B cell (primary cell): Measurements from ENCODE around the gene ALOX15B. TPM values are rescaled to one million over a fixed set of nuclear protein-coding genes. Genes with fewer than 3 reads are reported as not detected.

ENCODE experiments used
- ATAC-seq: fragments of 200-7000 bp; cut with Tn5 transposase; one replicate; pipeline ENCODE4 v1.10.0; 2021; ENCODE audit warnings: low read depth, mild to moderate bottlenecking, moderate number of reproducible peaks, moderate library complexity
- CTCF ChIA-PET: fragments of 350-600 bp; sonication (Branson Sonifier 250); formaldehyde crosslinking; loops from one replicate; lab custom pipeline; 2021; ENCODE audit warnings: antibody characterized with exemption, inconsistent platforms; lab: Charles Lee
- POLR2A ChIA-PET: fragments of 350-600 bp; sonication (Branson Sonifier 250); formaldehyde crosslinking; loops from one replicate; lab custom pipeline; 2021; ENCODE audit warnings: antibody characterized with exemption; lab: Charles Lee
- DNase-seq: peaks from one replicate; pipeline ENCODE4 v3.0.0; 2013
- H2AFZ ChIP-seq: 2 replicates; pipeline ENCODE4 v1.6.1; 2012; ENCODE audit warnings: mild to moderate bottlenecking, low read depth, low read length; ENCODE audit not compliant: insufficient read depth, poor library complexity, severe bottlenecking
- H3K27ac ChIP-seq, 2 donors: 1 replicate in 1 of 2; 2 replicates in 1 of 2; pipeline ENCODE4 v1.5.1; 2012 to 2013; ENCODE audit warnings: low read length in 2 of 2, mild to moderate bottlenecking in 2 of 2, moderate library complexity in 1 of 2
- H3K27me3 ChIP-seq, 4 experiments: fragments of 200-600 bp in 1 of 4; sonication (generic) in 1 of 4; replicated peaks in 1 of 4; 1 replicate in 2 of 4; 2 replicates in 2 of 4; pipeline versions ENCODE4 v1.6.1 to v1.7.0; 2013 to 2016; ENCODE audit warnings: low read length in 3 of 4, mild to moderate bottlenecking in 2 of 4, mixed read lengths in 1 of 4, moderate library complexity in 1 of 4; ENCODE audit not compliant: insufficient read depth in 4 of 4, control insufficient read depth in 3 of 4; ENCODE audit errors: control extremely low read depth in 1 of 4
- H3K36me3 ChIP-seq, 2 experiments: replicated peaks in 1 of 2; 1 replicate in 1 of 2; 2 replicates in 1 of 2; pipeline versions ENCODE4 v1.6.1 to v1.7.1; 2013; ENCODE audit warnings: low read length in 1 of 2; ENCODE audit not compliant: insufficient read depth in 2 of 2, control insufficient read depth in 1 of 2; ENCODE audit errors: control extremely low read depth in 1 of 2, extremely low read depth in 1 of 2
- H3K4me1 ChIP-seq, 2 donors: fragments of 200-600 bp in 1 of 2; sonication (generic) in 1 of 2; 1 replicate in 1 of 2; 2 replicates in 1 of 2; pipeline versions ENCODE4 v1.5.1 to v1.6.1; 2013 to 2017; ENCODE audit warnings: low read length in 2 of 2; ENCODE audit not compliant: control insufficient read depth in 2 of 2, insufficient read depth in 2 of 2
- H3K4me2 ChIP-seq: replicated peaks from 2 replicates; pipeline ENCODE3; 2012; ENCODE audit warnings: mild to moderate bottlenecking, low read depth, low read length; ENCODE audit not compliant: poor library complexity, severe bottlenecking
- H3K4me3 ChIP-seq, 5 experiments: fragments of 200-600 bp in 1 of 5; sonication (generic) in 1 of 5; 1 replicate in 3 of 5; 2 replicates in 2 of 5; pipeline versions ENCODE4 v1.5.1 to v1.7.0; 2011 to 2016; ENCODE audit warnings: low read length in 4 of 5, mild to moderate bottlenecking in 4 of 5, low read depth in 2 of 5, control low read depth in 1 of 5, moderate library complexity in 1 of 5; ENCODE audit not compliant: insufficient read depth in 1 of 5; ENCODE audit errors: control extremely low read depth in 1 of 5, extremely low read depth in 1 of 5
- H3K79me2 ChIP-seq: fragments of 200-600 bp; sonication (generic); one replicate; pipeline ENCODE4 v1.6.0; 2016; ENCODE audit warnings: low read length; ENCODE audit not compliant: control insufficient read depth, insufficient read depth
- H3K9ac ChIP-seq: fragments of 200-600 bp; sonication (generic); 2 replicates; pipeline ENCODE4 v1.6.1; 2017; ENCODE audit warnings: mild to moderate bottlenecking, low read length, moderate library complexity
- H3K9me3 ChIP-seq, 3 donors: one replicate each; pipeline versions ENCODE4 v1.6.1 to v1.7.1; 2013; ENCODE audit warnings: low read length in 2 of 3; ENCODE audit not compliant: control insufficient read depth in 2 of 3, insufficient read depth in 1 of 3; ENCODE audit errors: control extremely low read depth in 1 of 3
- H4K20me1 ChIP-seq: 2 replicates; pipeline ENCODE4 v1.6.0; 2012; ENCODE audit warnings: mild to moderate bottlenecking, low read length; ENCODE audit not compliant: insufficient read depth, control insufficient read depth, poor library complexity, severe bottlenecking
- H3K27ac Mint-ChIP-seq: one replicate; pipeline ENCODE4 v1.8.0; 2021; ENCODE audit warnings: mixed read lengths
- H3K27me3 Mint-ChIP-seq: one replicate; pipeline ENCODE4 v1.8.0; 2021; ENCODE audit warnings: mixed read lengths
- H3K4me1 Mint-ChIP-seq: one replicate; pipeline ENCODE4 v1.8.0; 2021; ENCODE audit warnings: mixed read lengths
- H3K4me3 Mint-ChIP-seq: one replicate; pipeline ENCODE4 v1.8.0; 2021; ENCODE audit warnings: mixed read lengths
- H3K9me3 Mint-ChIP-seq: one replicate; pipeline ENCODE4 v1.8.0; 2022; ENCODE audit warnings: mixed read lengths; ENCODE audit not compliant: insufficient read depth
- EZH2 ChIP-seq: IDR thresholded peaks from 2 replicates; pipeline ENCODE4 v1.6.1; 2012; ENCODE audit warnings: borderline replicate concordance, low read depth, mild to moderate bottlenecking, moderate library complexity, low read length; ENCODE audit not compliant: insufficient read depth, poor library complexity, severe bottlenecking
- WGBS: methylation state at CpG from one replicate; pipeline ENCODE4 v1.1.5; 2013; ENCODE audit warnings: missing lambda C conversion rate; ENCODE audit not compliant: insufficient coverage; 5-methylcytosine and 5-hydroxymethylcytosine counted together
- intact Hi-C: fragments of 100-400 bp; cut with micrococcal nuclease; formaldehyde crosslinking; loops from one replicate; pipeline ENCODE4 v1.10.0; 2022
- polyA plus RNA-seq: library from polyadenylated mRNA; depleted of rRNA; stranded (reverse); fragments of >200 nt; gene quantifications from 2 replicates; pipeline ENCODE4 v1.2.3, GENCODE V29; 2012
- total RNA-seq, 2 donors: library from RNA; stranded (reverse); fragments of 120-200 nt in 1 of 2; gene quantifications; 1 replicate in 1 of 2; 2 replicates in 1 of 2; pipeline versions ENCODE4 v1.2.3 to v1.2.4, GENCODE V29; 2013 to 2022
- TF ChIP-seq, protein P1 (sequence below): fragments of 200-600 bp; IDR thresholded peaks from one replicate; pipeline ENCODE4 v1.8.0; 2022; ENCODE audit warnings: antibody characterized with exemption, mild to moderate bottlenecking

Gene ALOX15B
- total and polyA plus RNA-seq, 2 donors (not counting 1 experiment from before 2014, with no cell fraction given): 0.03 TPM; not detected in 1

DNA sequence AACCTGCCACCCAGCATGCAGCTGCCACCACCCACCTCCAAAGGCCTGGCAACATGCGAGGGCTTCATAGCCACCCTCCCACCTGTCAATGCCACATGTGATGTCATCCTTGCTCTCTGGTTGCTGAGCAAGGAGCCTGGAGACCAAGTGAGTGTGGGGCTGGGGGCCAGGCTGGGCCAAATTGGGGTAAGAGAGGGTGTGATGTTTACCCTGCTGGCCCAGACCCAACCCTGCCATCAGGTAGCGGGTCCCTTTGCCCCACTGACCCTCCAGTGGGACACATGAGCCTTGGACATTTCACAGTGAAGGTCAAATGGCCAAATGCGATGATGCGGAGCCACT lies 8.9 kb downstream of the ALOX15B start:
- no peaks in the 10 kb centered on the region for H3K4me1 ChIP-seq
- H3K4me1 Mint-ChIP-seq: no peaks in the 10 kb centered on the region
- no peak overlapping the region for H3K4me3 Mint-ChIP-seq
- no peaks in the 10 kb centered on the region for H3K36me3 ChIP-seq
- no peaks in the 10 kb centered on the region for H3K9me3 ChIP-seq
- TF ChIP-seq EZH2: no peak
- TF ChIP-seq, protein P1, sequence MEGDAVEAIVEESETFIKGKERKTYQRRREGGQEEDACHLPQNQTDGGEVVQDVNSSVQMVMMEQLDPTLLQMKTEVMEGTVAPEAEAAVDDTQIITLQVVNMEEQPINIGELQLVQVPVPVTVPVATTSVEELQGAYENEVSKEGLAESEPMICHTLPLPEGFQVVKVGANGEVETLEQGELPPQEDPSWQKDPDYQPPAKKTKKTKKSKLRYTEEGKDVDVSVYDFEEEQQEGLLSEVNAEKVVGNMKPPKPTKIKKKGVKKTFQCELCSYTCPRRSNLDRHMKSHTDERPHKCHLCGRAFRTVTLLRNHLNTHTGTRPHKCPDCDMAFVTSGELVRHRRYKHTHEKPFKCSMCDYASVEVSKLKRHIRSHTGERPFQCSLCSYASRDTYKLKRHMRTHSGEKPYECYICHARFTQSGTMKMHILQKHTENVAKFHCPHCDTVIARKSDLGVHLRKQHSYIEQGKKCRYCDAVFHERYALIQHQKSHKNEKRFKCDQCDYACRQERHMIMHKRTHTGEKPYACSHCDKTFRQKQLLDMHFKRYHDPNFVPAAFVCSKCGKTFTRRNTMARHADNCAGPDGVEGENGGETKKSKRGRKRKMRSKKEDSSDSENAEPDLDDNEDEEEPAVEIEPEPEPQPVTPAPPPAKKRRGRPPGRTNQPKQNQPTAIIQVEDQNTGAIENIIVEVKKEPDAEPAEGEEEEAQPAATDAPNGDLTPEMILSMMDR: no peak
- H3K4me2 ChIP-seq: no peak overlapping the region
- 91% methylated on average over 3 of the region's 4 CpGs for WGBS
- no peak overlapping the region for H2AFZ ChIP-seq
- H4K20me1 ChIP-seq: no peaks in the 10 kb centered on the region
- H3K9ac ChIP-seq: no peak overlapping the region
- intact Hi-C loops: no loop called here
- no peaks in the 10 kb centered on the region for H3K9me3 Mint-ChIP-seq
- no peak overlapping the region for H3K4me3 ChIP-seq
- ChIA-PET POLR2A (no interaction called here), CTCF (interaction anchor here (0.6 to 1.1 kb wide), 3 partner anchors 9 to 57 kb away, joined by 3 to 4 read pairs (median 3); no protein-coding TSS in a partner anchor)
- H3K27me3 Mint-ChIP-seq: peaks cover 20% of the 10 kb centered on the region
- ATAC-seq (no peak), DNase-seq (no peak)
- H3K27me3 ChIP-seq: no peaks in the 10 kb centered on the region
- H3K27ac ChIP-seq: no peak overlapping the region
- H3K79me2 ChIP-seq: no peaks in the 10 kb centered on the region
- no peak overlapping the region for H3K27ac Mint-ChIP-seq

DNA sequence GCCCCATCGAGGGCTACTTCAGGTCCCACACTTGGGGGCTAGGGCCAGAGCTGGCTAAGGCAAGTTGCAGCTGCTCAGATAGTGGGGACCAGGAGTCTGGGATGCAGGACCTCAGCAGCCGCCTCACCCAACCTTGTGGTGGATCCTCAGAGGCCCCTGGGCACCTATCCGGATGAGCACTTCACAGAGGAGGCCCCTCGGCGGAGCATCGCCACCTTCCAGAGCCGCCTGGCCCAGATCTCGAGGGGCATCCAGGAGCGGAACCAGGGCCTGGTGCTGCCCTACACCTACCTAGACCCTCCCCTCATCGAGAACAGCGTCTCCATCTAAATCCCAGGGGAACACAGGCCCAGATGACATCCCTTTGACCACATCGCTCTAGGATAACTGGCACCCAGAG lies 9.4 kb downstream of the ALOX15B start:
- 90% methylated on average over 12 of the region's 12 CpGs for WGBS
- no peak overlapping the region for H3K9ac ChIP-seq
- no peaks in the 10 kb centered on the region for H4K20me1 ChIP-seq
- Mint-ChIP-seq H3K27ac (no peak overlapping the region), H3K27me3 (peaks cover 16% of the 10 kb centered on the region), H3K9me3 (no peaks in the 10 kb centered on the region), H3K4me3 (no peak overlapping the region), H3K4me1 (no peaks in the 10 kb centered on the region)
- no peaks in the 10 kb centered on the region for H3K9me3 ChIP-seq
- no peaks in the 10 kb centered on the region for H3K27me3 ChIP-seq
- H3K27ac ChIP-seq: no peak overlapping the region
- H2AFZ ChIP-seq: no peak overlapping the region
- TF ChIP-seq, protein P1: no peak
- no peak for TF ChIP-seq EZH2
- DNase-seq: no peak
- H3K4me1 ChIP-seq: no peaks in the 10 kb centered on the region
- no peaks in the 10 kb centered on the region for H3K79me2 ChIP-seq
- CTCF ChIA-PET: interaction anchor here (0.6 to 1.1 kb wide), 2 partner anchors 9 to 58 kb away, joined by 3 to 4 read pairs; no protein-coding TSS in a partner anchor
- POLR2A ChIA-PET: no interaction called here
- intact Hi-C loops: no loop called here
- no peak for ATAC-seq
- H3K4me3 ChIP-seq: no peak overlapping the region
- no peak overlapping the region for H3K4me2 ChIP-seq
- no peaks in the 10 kb centered on the region for H3K36me3 ChIP-seq
